Cerebellar nuclear complex (tissue), 1 donor: ENCODE results near the gene EXOC6B.
"Not testable (repeated sequence)": the region's sequence is repeated elsewhere in the genome, so short reads cannot be mapped to it uniquely, and the experiment has no call there.

Source experiments
- DNase-seq, 2 experiments: peaks; one replicate each; lab custom pipeline; 2025; lab: John Stamatoyannopoulos, UW

Gene EXOC6B

GRCh38 chr2:72678024-72678423 is 147.8 kb downstream of the EXOC6B start:
- DNase-seq: no peak

DNA sequence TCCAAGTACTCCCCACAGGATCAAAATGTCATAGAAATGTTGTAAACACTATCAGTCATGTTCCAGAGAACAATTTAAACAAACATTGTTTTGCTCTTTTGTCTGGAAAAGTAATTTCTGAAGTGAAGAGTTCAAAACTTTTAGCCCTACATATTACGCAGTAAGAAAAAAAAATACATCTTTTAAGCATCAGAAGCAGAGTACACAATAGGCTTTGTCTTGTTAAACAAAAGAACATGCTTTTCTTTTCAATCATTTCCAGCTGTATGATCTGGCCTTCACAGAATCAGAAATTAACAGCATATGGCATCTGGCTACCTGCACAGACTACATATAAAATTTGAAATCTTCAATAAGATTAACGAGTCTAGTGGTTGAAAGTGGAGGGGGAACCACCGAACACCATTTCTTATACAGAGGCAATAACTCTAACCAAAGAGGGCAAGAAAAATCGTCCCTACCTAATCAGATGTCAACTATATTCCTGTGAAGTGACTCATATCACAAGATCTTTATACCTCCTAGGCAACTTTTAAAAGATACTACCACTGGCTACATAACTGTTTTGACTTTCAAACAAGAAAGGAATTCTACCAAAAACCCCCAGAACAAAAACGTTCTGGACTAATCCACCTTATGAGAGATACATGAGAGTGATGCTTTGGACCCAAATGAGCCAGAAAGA is 149.3 kb downstream of the EXOC6B start:
- DNase-seq: no peak

DNA sequence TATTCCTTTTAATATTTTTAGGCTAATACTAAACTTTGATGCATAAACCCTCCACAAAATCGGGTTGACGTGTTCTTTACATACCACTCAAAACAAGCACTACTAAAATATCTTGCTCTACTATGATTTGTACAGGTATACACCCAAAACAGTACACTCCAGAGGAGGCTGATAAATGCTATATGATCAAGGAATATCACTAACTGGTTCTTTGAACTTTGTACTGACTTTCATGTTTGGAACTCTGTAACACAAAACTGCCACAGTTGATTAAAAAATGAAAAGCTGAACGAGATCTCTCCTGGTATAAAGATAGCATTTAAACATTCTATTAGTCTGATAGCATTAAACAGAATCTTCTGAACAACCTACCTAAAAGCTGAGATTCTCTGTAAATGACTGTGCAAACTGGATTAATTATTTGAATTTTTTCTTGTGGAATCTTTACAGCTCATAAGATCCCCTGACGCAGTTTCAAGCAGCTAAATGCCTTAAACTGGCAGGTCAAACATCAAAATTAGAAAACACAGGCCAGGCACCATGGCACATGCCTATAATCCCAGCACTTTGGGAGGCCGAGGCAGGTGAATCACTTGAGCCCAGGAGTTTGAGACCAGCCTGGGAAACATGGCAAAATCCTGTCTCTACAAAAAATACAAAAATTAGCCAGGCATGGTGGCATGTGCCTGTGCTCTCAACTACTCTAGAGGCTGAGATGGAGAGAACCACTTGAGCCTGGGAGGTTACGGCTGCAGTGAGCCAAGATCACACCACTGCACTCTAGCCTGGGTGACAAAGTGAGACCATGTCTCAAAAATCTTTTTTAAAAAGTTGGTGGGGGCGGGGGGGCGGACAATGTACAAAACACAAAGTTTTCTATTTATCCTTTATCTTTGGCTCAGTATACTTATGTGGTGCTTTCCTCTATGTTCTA is 150.6 kb downstream of the EXOC6B start:
- no peak for DNase-seq

DNA sequence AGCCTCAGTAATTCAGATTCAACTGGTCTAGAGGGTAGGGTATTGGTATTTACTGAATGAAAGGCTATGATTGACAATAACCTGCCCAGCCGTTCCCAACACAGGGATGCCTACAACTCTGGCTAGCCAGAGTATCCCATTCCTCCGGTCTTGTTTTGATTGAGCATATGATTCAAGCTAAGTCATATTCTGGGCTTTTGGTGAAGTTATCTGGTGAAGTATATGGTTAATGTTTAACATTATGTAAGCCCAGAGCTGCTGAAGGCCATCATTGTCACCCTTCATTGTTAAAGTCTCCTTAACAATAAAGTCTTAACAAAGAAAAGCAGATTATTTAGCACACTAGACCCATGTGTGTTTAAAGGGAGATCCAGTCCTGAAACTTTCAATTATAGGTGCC is 152.6 kb downstream of the EXOC6B start:
- DNase-seq: no peak

DNA sequence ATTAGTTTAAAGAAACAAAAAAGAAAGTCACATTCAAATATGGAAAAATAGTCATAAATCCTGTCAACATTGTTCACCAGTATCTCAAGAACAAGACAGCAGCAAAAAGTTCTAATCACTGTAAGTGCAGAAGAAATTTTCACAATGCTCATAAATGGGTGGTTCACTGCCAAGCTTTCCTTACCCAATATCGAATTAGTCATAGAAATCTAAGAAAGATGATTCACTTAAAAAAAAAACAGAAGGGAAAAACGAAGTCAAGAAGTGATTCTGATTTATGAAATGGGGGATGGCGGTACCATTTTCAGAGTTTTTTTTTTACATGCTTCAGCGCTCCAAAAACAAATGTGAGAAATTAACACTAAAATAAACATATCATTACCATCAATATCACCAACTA is 156.7 kb downstream of the EXOC6B start:
- no peak for DNase-seq

GRCh38 chr2:72668647-72669046 is 157.2 kb downstream of the EXOC6B start:
- no peak for DNase-seq

DNA sequence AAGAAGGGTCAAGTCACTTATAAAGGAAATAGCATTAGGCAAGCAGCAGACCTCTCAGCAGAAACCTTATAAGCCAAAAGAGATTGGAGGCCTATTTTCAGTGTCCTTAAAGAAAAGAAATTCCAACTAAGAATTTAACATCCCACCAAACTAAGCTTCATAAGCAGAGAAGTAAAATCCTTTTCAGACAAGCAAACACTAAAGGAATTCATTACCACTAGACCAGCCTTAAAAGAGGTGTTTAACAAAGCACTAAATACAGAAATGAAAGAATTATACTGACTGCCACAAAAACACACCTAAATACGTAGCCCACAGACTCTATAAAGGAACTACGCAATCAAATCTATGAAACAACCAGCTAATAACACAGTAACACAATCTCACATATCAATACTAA is 160.4 kb downstream of the EXOC6B start:
- no peak for DNase-seq

DNA sequence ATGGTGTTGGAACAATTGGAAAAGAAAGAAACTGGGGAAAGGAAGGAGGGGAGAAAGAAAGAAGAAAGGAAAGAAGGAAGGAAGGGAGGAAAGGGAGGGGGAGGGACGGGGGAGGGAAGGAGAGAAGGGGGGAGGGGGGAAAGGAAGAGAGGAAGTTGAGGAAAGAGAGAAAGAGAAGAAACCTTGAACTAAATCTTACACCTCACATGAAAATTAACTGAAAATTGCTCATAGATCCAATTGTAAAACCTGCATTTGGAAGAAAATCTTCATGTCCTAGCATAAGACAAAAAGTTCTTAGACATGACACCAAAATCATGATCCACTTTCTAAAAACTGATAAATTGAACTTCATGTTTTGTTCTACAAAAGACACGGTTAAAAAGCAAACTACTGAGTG is 163.8 kb downstream of the EXOC6B start:
- DNase-seq: no peak

- DNase-seq: no peak
Observed at GRCh38 chr2:72649810-72650209, 176.0 kb downstream of the EXOC6B start.

DNA sequence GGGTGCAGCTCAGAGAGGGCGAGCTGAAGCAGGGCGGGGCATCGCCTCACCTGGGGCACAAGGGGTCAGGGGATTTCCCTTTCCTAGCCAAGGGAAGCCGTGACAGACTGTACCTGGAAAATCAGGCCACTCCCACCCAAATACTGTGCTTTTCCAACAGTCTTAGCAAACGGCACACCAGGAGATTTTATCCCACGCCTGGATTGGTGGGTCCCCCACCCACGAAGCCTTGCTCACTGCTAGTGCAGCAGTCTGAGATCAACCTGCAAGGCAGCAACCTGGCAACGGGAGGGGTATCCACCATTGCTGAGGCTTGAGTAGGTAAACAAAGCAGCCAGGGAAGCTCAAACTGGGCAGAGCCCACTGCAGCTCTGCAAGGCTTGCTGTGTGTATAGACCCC is 184.6 kb downstream of the EXOC6B start:
- not testable (repeated sequence) for DNase-seq

GRCh38 chr2:72638600-72639211 is 187.1 kb downstream of the EXOC6B start:
- no peak for DNase-seq

DNA sequence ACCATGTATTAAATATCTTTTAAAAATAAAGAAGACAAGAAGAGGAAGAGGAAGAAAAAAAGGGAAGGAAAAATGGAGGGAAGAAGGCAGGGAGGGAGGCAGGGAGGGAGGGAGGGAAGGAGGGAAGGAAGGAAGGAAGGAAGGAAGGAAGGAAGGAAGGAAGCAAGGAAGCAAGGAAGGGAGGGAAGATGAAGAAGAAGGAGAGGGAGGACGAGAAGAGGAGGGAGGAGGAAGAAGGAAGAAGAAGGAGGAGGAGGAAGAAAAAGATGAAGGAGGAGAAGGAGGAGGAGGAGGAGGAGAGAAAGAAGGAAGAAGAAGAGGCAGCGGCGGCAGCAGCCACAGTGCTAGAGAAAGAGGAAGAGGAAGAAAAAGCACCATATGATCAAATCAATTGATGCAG is 189.6 kb downstream of the EXOC6B start:
- DNase-seq: no peak

DNA sequence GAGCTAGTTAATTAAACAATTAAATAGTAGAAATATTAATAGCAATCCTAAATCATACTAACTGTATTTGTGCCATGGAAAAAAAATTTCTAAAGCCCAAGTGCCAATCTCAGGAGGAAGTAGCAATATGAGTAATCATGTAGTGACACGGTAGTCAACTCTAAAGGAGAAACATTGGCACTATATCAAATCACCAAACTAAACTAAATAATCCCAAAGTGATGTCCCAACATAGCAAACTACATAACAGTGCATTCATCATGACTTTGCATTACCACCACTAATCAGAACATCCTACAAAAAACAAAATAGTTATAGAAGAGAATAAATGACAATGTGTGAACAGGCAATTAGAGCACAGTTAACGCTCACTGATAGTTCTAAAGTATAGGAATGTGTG is 195.1 kb downstream of the EXOC6B start:
- DNase-seq: no peak

DNA sequence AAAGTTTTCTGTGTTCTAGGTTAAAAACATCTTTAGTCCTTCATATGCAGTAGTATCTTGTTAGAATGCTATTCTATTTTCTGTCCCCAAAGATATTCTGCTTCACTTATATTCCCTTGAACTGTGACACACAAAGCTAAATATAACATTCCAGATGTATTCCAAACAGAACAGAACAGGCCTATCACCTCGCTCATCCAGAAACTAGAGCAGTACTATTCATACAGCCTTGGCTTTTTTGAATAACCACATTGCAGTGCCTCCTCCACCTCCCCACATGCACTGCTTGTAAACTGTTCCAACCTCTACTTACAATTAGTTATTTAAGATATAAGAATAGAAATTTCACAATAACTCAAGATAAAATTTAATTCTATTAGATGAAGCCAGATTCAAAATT is 196.8 kb downstream of the EXOC6B start:
- DNase-seq: no peak

DNA sequence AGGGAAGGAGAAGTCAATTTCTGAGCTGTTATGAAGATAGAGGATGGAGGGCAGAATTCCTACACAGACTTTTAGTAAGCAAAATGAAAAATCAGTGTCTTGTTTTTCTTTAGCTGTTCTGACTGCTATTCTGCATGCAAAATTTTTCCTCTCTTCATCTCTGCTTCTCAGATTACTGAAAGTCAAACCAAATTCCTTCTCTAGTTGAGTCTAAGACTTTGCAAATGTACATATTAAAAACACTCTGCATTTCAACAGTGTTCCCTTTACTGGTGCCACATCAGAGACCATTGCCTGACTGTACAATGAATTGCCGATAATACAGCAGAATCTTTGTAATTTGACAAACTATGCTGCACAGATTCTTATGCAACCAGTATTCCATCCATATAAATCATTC is 198.8 kb downstream of the EXOC6B start:
- no peak for DNase-seq

DNA sequence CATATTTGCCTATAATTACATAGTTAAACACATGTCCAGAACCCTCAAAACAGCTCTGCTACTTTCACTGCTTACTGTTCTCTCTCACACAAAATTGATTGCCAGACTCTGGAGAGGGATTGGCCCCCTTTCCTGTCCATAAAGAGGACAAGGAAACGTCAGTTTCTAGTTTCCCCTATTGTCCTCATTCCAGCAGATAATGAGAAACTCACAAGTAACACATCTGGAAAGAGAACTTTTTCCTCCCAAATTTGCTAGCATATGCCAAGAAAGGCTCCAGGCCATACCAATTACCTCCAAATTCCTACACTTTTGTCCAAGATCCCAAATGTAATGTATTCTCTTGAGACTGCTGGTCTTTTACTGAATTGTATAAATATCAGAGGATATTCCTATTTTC is 200.5 kb downstream of the EXOC6B start:
- no peak for DNase-seq

DNA sequence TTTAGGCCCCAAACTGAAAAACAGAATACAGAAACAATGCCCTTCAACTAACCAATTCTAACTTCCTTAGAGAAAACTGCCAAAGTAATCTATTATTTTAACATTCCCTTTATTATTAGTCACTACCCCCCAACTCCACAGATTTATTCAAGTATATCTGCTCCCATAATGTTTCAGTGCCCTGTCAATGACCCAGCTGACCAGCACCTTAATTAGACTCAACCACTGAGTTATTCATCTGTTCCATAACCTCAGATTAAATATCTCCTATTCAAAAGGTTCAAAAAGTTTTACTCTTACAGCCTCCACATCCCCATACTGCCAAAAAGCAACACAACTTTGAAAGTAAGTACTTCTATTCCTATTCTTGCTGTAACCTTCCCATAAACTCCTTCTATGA is 202.4 kb downstream of the EXOC6B start:
- no peak for DNase-seq

GRCh38 chr2:72619626-72620025 is 206.2 kb downstream of the EXOC6B start:
- DNase-seq: no peak

GRCh38 chr2:72613931-72614330 is 211.9 kb downstream of the EXOC6B start:
- no peak for DNase-seq

DNA sequence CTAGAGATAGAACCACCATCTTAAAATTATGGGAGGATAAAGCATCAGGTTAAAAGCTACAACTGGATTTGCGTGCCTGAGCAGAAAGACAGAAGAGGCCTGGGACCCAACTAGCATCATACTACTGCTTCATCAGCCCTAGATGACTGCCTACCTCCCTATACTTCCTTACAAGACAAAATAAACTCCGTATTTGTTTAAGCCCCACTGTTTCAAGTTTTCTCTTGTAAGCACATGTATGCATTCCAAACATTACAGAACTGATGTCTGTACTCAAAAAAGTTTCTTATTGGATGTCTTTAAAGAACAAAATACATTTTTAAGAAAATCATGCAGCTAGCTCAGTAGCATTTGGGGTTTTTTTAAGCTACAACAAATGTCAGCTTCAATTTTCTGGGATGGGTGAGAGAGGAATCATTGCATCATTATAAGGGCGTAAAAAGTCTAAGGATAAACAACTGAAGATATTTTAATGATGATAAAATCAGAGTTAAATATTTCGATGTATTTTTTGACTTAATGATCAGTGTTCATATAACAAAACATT is 213.1 kb downstream of the EXOC6B start:
- no peak for DNase-seq

- DNase-seq: no peak
Observed at GRCh38 chr2:72607189-72607588, 218.6 kb downstream of the EXOC6B start.

GRCh38 chr2:72605836-72606442 is 219.9 kb downstream of the EXOC6B start:
- DNase-seq: no peak
